Endothelial cell of umbilical vein (primary cell): ENCODE measurements around the gene DAGLB. TPM values are rescaled to one million over a fixed set of nuclear protein-coding genes. Genes with fewer than 3 reads are reported as not detected.

Experiments used
- BruUV-seq: library from RNA; stranded (reverse); fragments of 400-500 nt; replicated peaks from 2 replicates; lab custom pipeline; 2021; lab: Mats Ljungman, UMichigan
- CTCF ChIA-PET: fragments of 300-600, 350-600 bp; sonication (Branson Sonifier 250); formaldehyde crosslinking; loops from one replicate; lab custom pipeline; 2021; ENCODE audit warnings: antibody characterized with exemption, inconsistent platforms; lab: Charles Lee
- POLR2A ChIA-PET: fragments of 300-600, 350-600 bp; sonication (Branson Sonifier 250); formaldehyde crosslinking; loops from one replicate; lab custom pipeline; 2021; ENCODE audit warnings: antibody characterized with exemption, inconsistent platforms; lab: Charles Lee
- DNase-seq: peaks from one replicate; pipeline ENCODE4 v3.0.0-alpha.2; 2011; ENCODE audit warnings: low read depth, low spot score
- FAIRE-seq: peaks from 2 replicates; lab custom pipeline; 2011; peaks lifted over from hg19 to GRCh38; lab: Jason Lieb, UNC
- H2AFZ ChIP-seq: 2 replicates; pipeline ENCODE4 v1.6.0; 2012; ENCODE audit warnings: low read depth, low read length, control low read depth, inconsistent platforms
- H3K27ac ChIP-seq: 2 replicates; pipeline ENCODE4 v1.5.1; 2011; ENCODE audit warnings: low read depth, mild to moderate bottlenecking, control low read depth, low read length, moderate library complexity; ENCODE audit not compliant: insufficient read depth
- H3K27me3 ChIP-seq, 2 experiments: 2 replicates each; pipeline versions ENCODE4 v1.6.0 to v1.6.1; 2011; ENCODE audit warnings: low read length in 2 of 2, mixed read lengths in 1 of 2; ENCODE audit not compliant: control insufficient read depth in 2 of 2, insufficient read depth in 2 of 2
- H3K36me3 ChIP-seq, 2 experiments: 2 replicates in 1 of 2; 3 replicates in 1 of 2; pipeline ENCODE4 v1.5.1; 2011; ENCODE audit warnings: low read length in 2 of 2, mild to moderate bottlenecking in 1 of 2, moderate library complexity in 1 of 2; ENCODE audit not compliant: control insufficient read depth in 2 of 2, insufficient read depth in 2 of 2; ENCODE audit errors: extremely low read depth in 1 of 2
- H3K4me1 ChIP-seq: 3 replicates; pipeline ENCODE4 v1.5.1; 2011; ENCODE audit warnings: mild to moderate bottlenecking, low read length; ENCODE audit not compliant: control insufficient read depth, insufficient read depth; ENCODE audit errors: extremely low read depth
- H3K4me2 ChIP-seq: 2 replicates; pipeline ENCODE4 v1.6.1; 2011; ENCODE audit warnings: low read length, control low read depth, mixed read lengths; ENCODE audit not compliant: insufficient read depth
- H3K4me3 ChIP-seq, 3 experiments: fragments of 200-600 bp in 1 of 3; sonication (generic), shearing (Covaris generic) in 1 of 3; replicated peaks in 1 of 3; 2 replicates each; pipeline ENCODE4 v1.5.1; 2011 to 2016; ENCODE audit warnings: control low read depth in 3 of 3, low read length in 3 of 3, mild to moderate bottlenecking in 2 of 3, inconsistent platforms in 1 of 3, low read depth in 1 of 3, moderate library complexity in 1 of 3; ENCODE audit not compliant: insufficient read depth in 1 of 3
- H3K79me2 ChIP-seq: 2 replicates; pipeline ENCODE4 v1.6.0; 2012; ENCODE audit warnings: low read length, inconsistent platforms; ENCODE audit not compliant: control insufficient read depth, insufficient read depth
- H3K9ac ChIP-seq: replicated peaks from 2 replicates; pipeline ENCODE3; 2011; ENCODE audit warnings: low read length, control low read depth; ENCODE audit not compliant: insufficient read depth; ENCODE audit errors: extremely low read depth
- H3K9me1 ChIP-seq: replicated peaks from 3 replicates; pipeline ENCODE4 v1.6.0; 2011; ENCODE audit warnings: mild to moderate bottlenecking, low read length; ENCODE audit not compliant: control insufficient read depth, insufficient read depth; ENCODE audit errors: extremely low read depth
- H3K9me3 ChIP-seq: replicated peaks from 2 replicates; pipeline ENCODE4 v1.5.1; 2012; ENCODE audit warnings: low read length, inconsistent platforms; ENCODE audit not compliant: control insufficient read depth, insufficient read depth
- H4K20me1 ChIP-seq: replicated peaks from 2 replicates; pipeline ENCODE3; 2011; ENCODE audit warnings: mild to moderate bottlenecking, low read length; ENCODE audit not compliant: control insufficient read depth, insufficient read depth; ENCODE audit errors: extremely low read depth
- CTCF ChIP-seq, 2 donors: IDR thresholded peaks; 1 replicate in 1 of 2; 2 replicates in 1 of 2; pipeline ENCODE4 v1.5.1; 2011; ENCODE audit warnings: low read length in 2 of 2, mild to moderate bottlenecking in 2 of 2, moderate library complexity in 2 of 2, control low read depth in 1 of 2, inconsistent platforms in 1 of 2, low read depth in 1 of 2; ENCODE audit not compliant: insufficient read depth in 1 of 2; ENCODE audit errors: extremely low read depth in 1 of 2
- EZH2 ChIP-seq: IDR thresholded peaks from 2 replicates; pipeline ENCODE4 v1.6.1; 2012; ENCODE audit warnings: borderline replicate concordance, low read depth, mild to moderate bottlenecking, moderate library complexity, low read length, inconsistent platforms; ENCODE audit not compliant: severe bottlenecking
- GATA2 ChIP-seq: IDR thresholded peaks from 2 replicates; pipeline ENCODE4 v1.7.0; 2011; ENCODE audit warnings: low read depth, mild to moderate bottlenecking, moderate library complexity, mixed read lengths, low read length; ENCODE audit not compliant: insufficient read length, insufficient read depth
- JUN ChIP-seq: IDR thresholded peaks from 2 replicates; pipeline ENCODE4 v1.6.1; 2011; ENCODE audit warnings: borderline replicate concordance, low read depth; ENCODE audit not compliant: insufficient read length, insufficient read depth
- MAX ChIP-seq: IDR thresholded peaks from 2 replicates; pipeline ENCODE4 v1.6.1; 2011; ENCODE audit not compliant: insufficient read depth, insufficient read length
- POLR2AphosphoS5 ChIP-seq: IDR thresholded peaks from 2 replicates; pipeline ENCODE4 v1.6.1; 2012; ENCODE audit warnings: low read depth, mild to moderate bottlenecking, control low read depth, low read length, moderate library complexity; ENCODE audit not compliant: insufficient read depth
- dilution Hi-C: fragments of 300-500 bp; cut with MboI; formaldehyde crosslinking; loops from one replicate; pipeline ENCODE4 v1.15.0; 2019; ENCODE audit warnings: low sequenced_read_pairs; ENCODE audit not compliant: extremely low pct_ligation_motif_present
- intact Hi-C: fragments of 100-400 bp; cut with micrococcal nuclease; formaldehyde crosslinking; loops from one replicate; pipeline ENCODE4 v1.10.0; 2022
- polyA plus RNA-seq, 4 experiments: library from polyadenylated mRNA; depleted of rRNA in 3 of 4; stranded (reverse) in 3 of 4; unstranded in 1 of 4; fragments of >200 nt; gene quantifications; 2 replicates each; pipeline versions ENCODE4 v1.2.1 to v1.2.3, GENCODE V29; 2011 to 2012; ENCODE audit warnings: missing spikeins in 1 of 4
- total RNA-seq: library from RNA; stranded (reverse); gene quantifications from 2 replicates; pipeline ENCODE4 v1.2.3, GENCODE V29; 2021

The DAGLB gene
- total and polyA plus RNA-seq, 2 donors (not counting 3 experiments of a cell fraction or from before 2014, with no cell fraction given): 28.2 to 48.2 TPM

- Histone ChIP-seq H3K79me2 (peaks cover 26% of the 10 kb centered on the region), H2AFZ (no peak overlapping the region), H3K4me3 (no peak overlapping the region), H3K27me3 (no peaks in the 10 kb centered on the region), H3K9ac (no peak overlapping the region), H3K9me3 (no peaks in the 10 kb centered on the region), H3K9me1 (no peaks in the 10 kb centered on the region), H3K4me2 (no peak overlapping the region), H3K27ac (no peak overlapping the region), H4K20me1 (no peaks in the 10 kb centered on the region), H3K36me3 (peaks cover 0 to 2% of the 10 kb centered on the region in 2 experiments), H3K4me1 (peaks cover 7% of the 10 kb centered on the region)
- dilution Hi-C loops (no loop called here), intact Hi-C loops (loop anchor here (2.0 kb wide), 2 partner anchors 19 to 273 kb away; no protein-coding TSS in a partner anchor)
- no peak for TF ChIP-seq POLR2AphosphoS5
- no peak for TF ChIP-seq CTCF (IDR thresholded peaks at IDR 0.05; ENCODE audit: extremely low read depth in 1 of 2, insufficient read depth in 1 of 2, low read depth in 1 of 2, low read length in 2 of 2)
- no peak for TF ChIP-seq JUN
- TF ChIP-seq MAX: no peak
- TF ChIP-seq GATA2: no peak
- no peak for TF ChIP-seq EZH2
- no peak for FAIRE-seq
- POLR2A ChIA-PET: no interaction called here
- no peak for DNase-seq
- no TSS peak for BruUV-seq
- CTCF ChIA-PET: no interaction called here
Observed at GRCh38 chr7:6433784-6434615, 13.8 kb downstream of the DAGLB start.
